PC-3 (cell line): Measurements from ENCODE around the gene EIF1.

Source experiments
- EZH2 ChIP-seq: fragments of 300-600 bp; sonication (generic); IDR thresholded peaks from one replicate; pipeline ENCODE4 v1.6.1; 2017; ENCODE audit warnings: antibody characterized with exemption, mild to moderate bottlenecking, low read length; ENCODE audit not compliant: unreplicated experiment
- TF ChIP-seq, protein P1 (sequence below): fragments of 300-600 bp; sonication (generic); conservative IDR thresholded peaks from 2 replicates; pipeline ENCODE4 v1.5.1; 2017; ENCODE audit warnings: antibody characterized with exemption, low read depth, mild to moderate bottlenecking, low read length

DNA sequence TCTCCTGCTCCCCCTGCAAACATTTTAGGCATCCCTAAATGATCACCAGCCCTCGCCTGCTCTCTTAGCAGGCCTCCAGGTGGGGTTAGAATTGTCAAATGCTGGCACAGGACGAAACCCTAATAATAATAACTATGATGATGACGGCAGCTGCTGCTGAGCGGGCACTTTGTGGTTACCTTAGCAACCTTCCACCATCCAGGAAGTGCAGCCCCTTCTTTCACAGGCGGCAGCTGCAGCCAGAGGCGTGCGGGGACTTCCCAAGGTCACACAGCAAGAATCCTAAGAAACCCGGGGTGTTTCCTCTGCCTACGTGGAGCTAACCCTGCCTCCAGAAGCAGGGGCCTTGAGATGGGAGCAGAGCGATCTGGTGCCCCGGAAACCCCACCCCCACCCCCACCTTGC, 22.4 kb upstream of the EIF1 start:
- TF ChIP-seq, protein P1, sequence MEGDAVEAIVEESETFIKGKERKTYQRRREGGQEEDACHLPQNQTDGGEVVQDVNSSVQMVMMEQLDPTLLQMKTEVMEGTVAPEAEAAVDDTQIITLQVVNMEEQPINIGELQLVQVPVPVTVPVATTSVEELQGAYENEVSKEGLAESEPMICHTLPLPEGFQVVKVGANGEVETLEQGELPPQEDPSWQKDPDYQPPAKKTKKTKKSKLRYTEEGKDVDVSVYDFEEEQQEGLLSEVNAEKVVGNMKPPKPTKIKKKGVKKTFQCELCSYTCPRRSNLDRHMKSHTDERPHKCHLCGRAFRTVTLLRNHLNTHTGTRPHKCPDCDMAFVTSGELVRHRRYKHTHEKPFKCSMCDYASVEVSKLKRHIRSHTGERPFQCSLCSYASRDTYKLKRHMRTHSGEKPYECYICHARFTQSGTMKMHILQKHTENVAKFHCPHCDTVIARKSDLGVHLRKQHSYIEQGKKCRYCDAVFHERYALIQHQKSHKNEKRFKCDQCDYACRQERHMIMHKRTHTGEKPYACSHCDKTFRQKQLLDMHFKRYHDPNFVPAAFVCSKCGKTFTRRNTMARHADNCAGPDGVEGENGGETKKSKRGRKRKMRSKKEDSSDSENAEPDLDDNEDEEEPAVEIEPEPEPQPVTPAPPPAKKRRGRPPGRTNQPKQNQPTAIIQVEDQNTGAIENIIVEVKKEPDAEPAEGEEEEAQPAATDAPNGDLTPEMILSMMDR, result peak; percentile 9; the same call in 1 of the 2 replicates
- TF ChIP-seq EZH2, result no peak
